Sigmoid colon (tissue), 4 donors: Measurements from ENCODE around the gene MEGF11.

Experiments used
- POLR2AphosphoS5 ChIP-seq, 4 donors: sonication (generic); formaldehyde crosslinking; IDR thresholded peaks; one replicate each; pipeline ENCODE4 v1.6.1; 2017; ENCODE audit warnings: antibody characterized with exemption in 4 of 4
- TF ChIP-seq, protein P1 (sequence below), 4 experiments: fragments of 450-650 bp in 3 of 4; fragments of 200-600 bp in 1 of 4; IDR thresholded peaks; one replicate each; pipeline ENCODE4 v1.5.1; 2016 to 2019; ENCODE audit warnings: antibody characterized with exemption in 4 of 4, mild to moderate bottlenecking in 3 of 4, moderate library complexity in 2 of 4

GRCh38 chr15:66241087-66241907 lies 12.3 kb downstream of the MEGF11 start:
- TF ChIP-seq, protein P1, sequence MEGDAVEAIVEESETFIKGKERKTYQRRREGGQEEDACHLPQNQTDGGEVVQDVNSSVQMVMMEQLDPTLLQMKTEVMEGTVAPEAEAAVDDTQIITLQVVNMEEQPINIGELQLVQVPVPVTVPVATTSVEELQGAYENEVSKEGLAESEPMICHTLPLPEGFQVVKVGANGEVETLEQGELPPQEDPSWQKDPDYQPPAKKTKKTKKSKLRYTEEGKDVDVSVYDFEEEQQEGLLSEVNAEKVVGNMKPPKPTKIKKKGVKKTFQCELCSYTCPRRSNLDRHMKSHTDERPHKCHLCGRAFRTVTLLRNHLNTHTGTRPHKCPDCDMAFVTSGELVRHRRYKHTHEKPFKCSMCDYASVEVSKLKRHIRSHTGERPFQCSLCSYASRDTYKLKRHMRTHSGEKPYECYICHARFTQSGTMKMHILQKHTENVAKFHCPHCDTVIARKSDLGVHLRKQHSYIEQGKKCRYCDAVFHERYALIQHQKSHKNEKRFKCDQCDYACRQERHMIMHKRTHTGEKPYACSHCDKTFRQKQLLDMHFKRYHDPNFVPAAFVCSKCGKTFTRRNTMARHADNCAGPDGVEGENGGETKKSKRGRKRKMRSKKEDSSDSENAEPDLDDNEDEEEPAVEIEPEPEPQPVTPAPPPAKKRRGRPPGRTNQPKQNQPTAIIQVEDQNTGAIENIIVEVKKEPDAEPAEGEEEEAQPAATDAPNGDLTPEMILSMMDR (IDR thresholded peaks at IDR 0.05), result no peak
- no peak for TF ChIP-seq POLR2AphosphoS5 (IDR thresholded peaks at IDR 0.05)
